Activated B cell treated with CpG ODN at 0.5 μM for 24 hours (primary cell): ENCODE measurements around the gene CLASP1. TPM values are rescaled to one million over a fixed set of nuclear protein-coding genes. Genes with fewer than 3 reads are reported as not detected.
"Not testable (repeated sequence)": the region's sequence is repeated elsewhere in the genome, so short reads cannot be mapped to it uniquely, and the experiment has no call there.

Experiments used
- ATAC-seq: fragments of 200-7000 bp; cut with Tn5 transposase; one replicate; pipeline ENCODE4 v1.10.0; 2021; ENCODE audit warnings: low read depth, mild to moderate bottlenecking, moderate library complexity
- CTCF ChIA-PET: fragments of 350-600 bp; sonication (Branson Sonifier 250); formaldehyde crosslinking; loops from one replicate; lab custom pipeline; 2021; ENCODE audit warnings: antibody characterized with exemption; lab: Charles Lee
- POLR2A ChIA-PET: fragments of 350-600 bp; sonication (Branson Sonifier 250); formaldehyde crosslinking; loops from one replicate; lab custom pipeline; 2021; ENCODE audit warnings: antibody characterized with exemption; lab: Charles Lee
- DNase-seq: peaks from one replicate; pipeline ENCODE4 v3.0.0; 2022
- H3K27ac Mint-ChIP-seq: one replicate; pipeline ENCODE4 v1.8.0; 2020; ENCODE audit warnings: mixed read lengths
- H3K27me3 Mint-ChIP-seq: one replicate; pipeline ENCODE4 v1.8.0; 2021; ENCODE audit warnings: mixed read lengths
- H3K36me3 Mint-ChIP-seq: one replicate; pipeline ENCODE4 v1.8.0; 2021; ENCODE audit warnings: low read depth, mixed read lengths
- H3K4me1 Mint-ChIP-seq: one replicate; pipeline ENCODE4 v1.8.0; 2021; ENCODE audit warnings: mixed read lengths
- H3K4me3 Mint-ChIP-seq: one replicate; pipeline ENCODE4 v1.8.0; 2020; ENCODE audit warnings: mild to moderate bottlenecking, mixed read lengths
- H3K9me3 Mint-ChIP-seq: one replicate; pipeline ENCODE4 v1.8.0; 2020; ENCODE audit warnings: mixed read lengths
- intact Hi-C: fragments of 100-400 bp; cut with micrococcal nuclease; formaldehyde crosslinking; loops from one replicate; pipeline ENCODE4 v1.15.1; 2024
- total RNA-seq: library from RNA; stranded (reverse); gene quantifications from 2 replicates; pipeline ENCODE4 v1.2.3, GENCODE V29; 2022
- TF ChIP-seq, protein P1 (sequence below): fragments of 200-600 bp; IDR thresholded peaks from one replicate; pipeline ENCODE4 v1.8.0; 2022; ENCODE audit warnings: antibody characterized with exemption, mild to moderate bottlenecking

CLASP1 gene
- total RNA-seq, 1 donor from 2014 or later, result 65.0 TPM

DNA sequence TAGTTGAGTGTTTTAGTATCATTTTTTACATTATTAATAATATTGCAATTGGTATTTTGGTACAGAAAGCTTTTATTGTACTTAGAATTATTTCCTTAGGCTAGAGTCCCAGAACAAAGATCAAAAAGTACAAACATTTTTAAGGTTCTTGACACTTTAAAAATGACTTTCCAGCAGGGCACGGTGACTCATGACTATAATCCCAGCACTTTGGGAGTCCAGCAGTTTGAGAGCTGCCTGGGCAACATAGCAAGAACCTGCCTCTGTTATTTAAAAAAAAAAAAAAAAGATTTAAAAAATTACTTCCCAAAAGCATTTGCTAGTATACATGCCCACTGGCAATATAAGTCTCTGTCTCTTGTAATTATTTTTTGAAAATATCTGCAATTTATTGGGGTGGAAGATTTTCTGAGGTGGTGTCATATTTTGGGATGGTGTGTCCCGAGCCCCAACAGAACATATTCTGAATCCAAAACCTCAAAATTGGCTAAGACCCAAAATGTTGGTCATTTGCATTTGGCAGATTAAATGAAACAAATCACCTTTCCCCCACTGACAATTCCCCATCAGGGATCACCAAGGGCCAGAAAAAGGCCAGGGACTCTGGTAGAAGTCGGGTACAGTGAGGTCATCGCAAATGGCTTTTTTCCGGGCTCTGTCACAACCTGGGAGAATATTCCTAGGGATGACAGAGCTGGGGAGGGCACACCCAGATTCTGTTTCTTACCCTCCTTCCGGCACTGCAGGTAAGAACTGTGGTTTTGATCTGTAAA lies 45.3 kb upstream of the CLASP1 start:
- H3K4me1 Mint-ChIP-seq, result peaks cover 9% of the 10 kb centered on the region
- TF ChIP-seq, protein P1, sequence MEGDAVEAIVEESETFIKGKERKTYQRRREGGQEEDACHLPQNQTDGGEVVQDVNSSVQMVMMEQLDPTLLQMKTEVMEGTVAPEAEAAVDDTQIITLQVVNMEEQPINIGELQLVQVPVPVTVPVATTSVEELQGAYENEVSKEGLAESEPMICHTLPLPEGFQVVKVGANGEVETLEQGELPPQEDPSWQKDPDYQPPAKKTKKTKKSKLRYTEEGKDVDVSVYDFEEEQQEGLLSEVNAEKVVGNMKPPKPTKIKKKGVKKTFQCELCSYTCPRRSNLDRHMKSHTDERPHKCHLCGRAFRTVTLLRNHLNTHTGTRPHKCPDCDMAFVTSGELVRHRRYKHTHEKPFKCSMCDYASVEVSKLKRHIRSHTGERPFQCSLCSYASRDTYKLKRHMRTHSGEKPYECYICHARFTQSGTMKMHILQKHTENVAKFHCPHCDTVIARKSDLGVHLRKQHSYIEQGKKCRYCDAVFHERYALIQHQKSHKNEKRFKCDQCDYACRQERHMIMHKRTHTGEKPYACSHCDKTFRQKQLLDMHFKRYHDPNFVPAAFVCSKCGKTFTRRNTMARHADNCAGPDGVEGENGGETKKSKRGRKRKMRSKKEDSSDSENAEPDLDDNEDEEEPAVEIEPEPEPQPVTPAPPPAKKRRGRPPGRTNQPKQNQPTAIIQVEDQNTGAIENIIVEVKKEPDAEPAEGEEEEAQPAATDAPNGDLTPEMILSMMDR, result no peak
- ATAC-seq (no peak), DNase-seq (no peak)
- ChIA-PET CTCF (no interaction called here), POLR2A (no interaction called here)
- no peaks in the 10 kb centered on the region for H3K36me3 Mint-ChIP-seq
- no peaks in the 10 kb centered on the region for H3K9me3 Mint-ChIP-seq
- no peak overlapping the region for H3K27ac Mint-ChIP-seq
- H3K4me3 Mint-ChIP-seq, result no peak overlapping the region
- intact Hi-C loops, result no loop called here
- H3K27me3 Mint-ChIP-seq, result no peaks in the 10 kb centered on the region

DNA sequence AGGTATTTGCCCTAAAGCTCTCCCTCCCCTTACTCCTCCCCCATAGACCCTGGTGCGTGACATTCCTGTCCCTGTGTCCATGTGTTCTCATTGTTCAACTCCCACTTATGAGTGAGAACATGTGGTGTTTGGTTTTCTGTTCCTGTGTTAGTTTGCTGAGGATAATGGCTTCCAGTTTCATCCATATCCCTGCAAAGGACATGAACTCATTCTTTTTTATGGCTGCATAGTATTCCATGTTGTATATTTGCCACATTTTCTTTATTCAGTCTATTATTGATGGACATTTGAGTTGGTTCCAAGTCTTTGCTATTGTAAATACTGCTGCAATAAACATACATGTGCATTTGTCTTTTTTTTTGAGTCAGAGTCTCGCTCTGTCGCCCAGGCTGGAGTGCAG lies 41.3 kb upstream of the CLASP1 start:
- H3K4me1 Mint-ChIP-seq, H3K27ac Mint-ChIP-seq, H3K36me3 Mint-ChIP-seq, CTCF ChIA-PET, H3K27me3 Mint-ChIP-seq, POLR2A ChIA-PET, H3K4me3 Mint-ChIP-seq, H3K9me3 Mint-ChIP-seq, intact Hi-C loops, DNase-seq, ATAC-seq: not testable (repeated sequence)

DNA sequence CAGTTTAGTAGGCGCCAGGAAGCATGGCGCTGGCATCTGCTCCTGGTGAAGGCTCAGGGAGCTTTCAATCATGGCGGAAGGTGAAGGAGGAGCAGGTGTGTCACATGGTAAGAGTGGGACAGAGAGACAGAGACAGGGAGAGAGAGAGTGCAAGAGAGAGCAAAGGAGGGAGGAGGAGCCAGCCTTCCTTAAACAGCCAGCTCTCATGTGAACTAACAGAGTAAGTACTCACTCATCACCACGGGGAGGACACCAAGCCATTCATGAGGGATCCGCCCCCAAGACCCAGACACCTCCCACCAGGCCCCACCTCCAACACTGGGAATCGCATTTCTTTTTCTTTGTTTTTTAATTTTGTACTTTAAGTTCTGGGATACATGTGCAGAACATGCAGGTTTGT lies 40.8 kb upstream of the CLASP1 start:
- DNase-seq, result no peak
- no peak for ATAC-seq
- Mint-ChIP-seq H3K27me3 (no peaks in the 10 kb centered on the region), H3K4me3 (no peak overlapping the region), H3K9me3 (no peaks in the 10 kb centered on the region), H3K27ac (no peak overlapping the region), H3K36me3 (no peaks in the 10 kb centered on the region), H3K4me1 (peaks cover 2% of the 10 kb centered on the region)
- intact Hi-C loops, result no loop called here
- TF ChIP-seq, protein P1, result no peak
- ChIA-PET CTCF (no interaction called here), POLR2A (no interaction called here)

DNA sequence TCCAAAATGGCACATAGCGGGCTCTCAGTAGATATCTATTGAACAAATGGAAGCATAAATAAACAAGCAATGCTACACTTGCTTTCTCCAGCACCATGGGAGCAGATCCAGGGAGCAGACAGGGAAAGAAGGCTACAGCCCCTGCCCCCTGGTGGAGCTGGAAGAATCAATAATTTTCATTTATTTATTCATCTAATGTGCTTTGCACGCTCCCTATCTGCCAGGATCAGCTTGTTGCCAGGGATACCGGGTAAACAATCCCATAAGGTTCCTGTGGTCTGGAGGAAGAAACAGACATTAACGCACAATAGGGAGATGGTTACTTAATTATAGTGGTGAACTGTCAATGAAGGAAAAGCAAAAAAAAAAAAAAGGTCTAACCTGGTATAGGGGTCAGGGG lies 40.1 kb upstream of the CLASP1 start:
- TF ChIP-seq, protein P1, result no peak
- ATAC-seq (no peak), DNase-seq (no peak)
- ChIA-PET CTCF (no interaction called here), POLR2A (no interaction called here)
- Mint-ChIP-seq H3K27me3 (no peaks in the 10 kb centered on the region), H3K27ac (no peak overlapping the region), H3K4me3 (no peak overlapping the region), H3K4me1 (peaks cover 2% of the 10 kb centered on the region), H3K36me3 (no peaks in the 10 kb centered on the region), H3K9me3 (no peaks in the 10 kb centered on the region)
- intact Hi-C loops, result no loop called here

DNA sequence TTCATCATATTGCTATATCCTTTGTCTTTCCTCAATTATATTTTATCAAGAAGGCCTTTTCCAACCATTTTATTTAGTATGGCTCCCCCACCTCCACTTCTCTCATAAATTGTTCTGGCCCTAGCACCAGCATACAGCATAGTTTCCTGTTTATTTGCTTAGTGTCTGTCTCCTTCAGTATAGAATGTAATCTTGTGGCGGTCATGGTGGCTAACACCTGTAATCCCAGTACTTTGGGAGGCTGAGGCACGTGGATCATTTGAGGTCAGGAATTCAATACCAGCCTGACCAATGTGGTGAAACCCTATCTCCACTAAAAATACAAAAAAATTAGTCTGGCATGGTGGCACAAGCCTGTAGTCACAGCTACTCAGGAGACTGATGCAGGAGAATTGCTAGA lies 39.6 kb upstream of the CLASP1 start:
- H3K4me1 Mint-ChIP-seq, result peaks cover 2% of the 10 kb centered on the region
- ChIA-PET CTCF (no interaction called here), POLR2A (no interaction called here)
- H3K4me3 Mint-ChIP-seq, result no peak overlapping the region
- H3K36me3 Mint-ChIP-seq, result no peaks in the 10 kb centered on the region
- DNase-seq (no peak), ATAC-seq (no peak)
- H3K27ac Mint-ChIP-seq, result no peak overlapping the region
- H3K27me3 Mint-ChIP-seq, result no peaks in the 10 kb centered on the region
- peaks cover 5% of the 10 kb centered on the region for H3K9me3 Mint-ChIP-seq
- intact Hi-C loops, result no loop called here
- TF ChIP-seq, protein P1, result no peak
